DND-41 (cell line): Measurements from ENCODE around the gene STX17.

Source experiments
- ATAC-seq: fragments of 200-7000 bp; cut with Tn5 transposase; 3 replicates; pipeline ENCODE4 v1.9.1; 2021; ENCODE audit warnings: low read depth; ENCODE audit not compliant: insufficient read depth
- DNase-seq: peaks from one replicate; pipeline ENCODE4 v3.0.0-alpha.2; 2020
- H2AFZ ChIP-seq: 2 replicates; pipeline ENCODE4 v1.6.0; 2012; ENCODE audit warnings: low read depth, low read length
- H3K27ac ChIP-seq: 2 replicates; pipeline ENCODE4 v1.5.1; 2012; ENCODE audit warnings: low read length, inconsistent platforms
- H3K27me3 ChIP-seq: fragments of 200-600 bp; sonication (generic); 2 replicates; pipeline ENCODE4 v1.6.0; 2012; ENCODE audit warnings: low read length, mild to moderate bottlenecking, inconsistent platforms; ENCODE audit not compliant: insufficient read depth, poor library complexity
- H3K36me3 ChIP-seq: 2 replicates; pipeline ENCODE4 v1.5.1; 2012; ENCODE audit warnings: low read length, inconsistent platforms; ENCODE audit not compliant: insufficient read depth
- H3K4me1 ChIP-seq: 2 replicates; pipeline ENCODE4 v1.5.1; 2012; ENCODE audit warnings: mild to moderate bottlenecking, low read length; ENCODE audit not compliant: insufficient read depth
- H3K4me2 ChIP-seq: 2 replicates; pipeline ENCODE4 v1.6.0; 2012; ENCODE audit warnings: mild to moderate bottlenecking, moderate library complexity, low read length, inconsistent platforms; ENCODE audit not compliant: insufficient read depth
- H3K4me3 ChIP-seq, 2 experiments: fragments of 200-600 bp in 1 of 2; shearing (Covaris generic) in 1 of 2; 2 replicates each; pipeline ENCODE4 v1.5.1; 2012 to 2016; ENCODE audit warnings: inconsistent platforms in 2 of 2, low read length in 2 of 2, mild to moderate bottlenecking in 2 of 2, low read depth in 1 of 2, moderate library complexity in 1 of 2
- H3K79me2 ChIP-seq: 2 replicates; pipeline ENCODE4 v1.6.0; 2012; ENCODE audit warnings: low read length, inconsistent platforms; ENCODE audit not compliant: insufficient read depth
- H3K9ac ChIP-seq: 2 replicates; pipeline ENCODE4 v1.6.0; 2012; ENCODE audit warnings: low read depth, mild to moderate bottlenecking, inconsistent platforms, low read length, moderate library complexity
- H3K9me3 ChIP-seq: 2 replicates; pipeline ENCODE4 v1.5.1; 2012; ENCODE audit warnings: low read length, moderate library complexity, mild to moderate bottlenecking, inconsistent platforms; ENCODE audit not compliant: insufficient read depth, severe bottlenecking
- H4K20me1 ChIP-seq: 2 replicates; pipeline ENCODE4 v1.6.0; 2012; ENCODE audit warnings: low read length; ENCODE audit not compliant: insufficient read depth
- CTCF ChIP-seq: IDR thresholded peaks from 2 replicates; pipeline ENCODE4 v1.5.1; 2012; ENCODE audit warnings: borderline replicate concordance, low read length, moderate library complexity, mild to moderate bottlenecking; ENCODE audit not compliant: poor library complexity, severe bottlenecking; ENCODE audit errors: extremely low read depth
- EZH2 ChIP-seq: IDR thresholded peaks from 3 replicates; pipeline ENCODE4 v1.6.1; 2012; ENCODE audit warnings: borderline replicate concordance, low read depth, mild to moderate bottlenecking, moderate library complexity, low read length, inconsistent platforms; ENCODE audit not compliant: severe bottlenecking

Gene STX17

DNA sequence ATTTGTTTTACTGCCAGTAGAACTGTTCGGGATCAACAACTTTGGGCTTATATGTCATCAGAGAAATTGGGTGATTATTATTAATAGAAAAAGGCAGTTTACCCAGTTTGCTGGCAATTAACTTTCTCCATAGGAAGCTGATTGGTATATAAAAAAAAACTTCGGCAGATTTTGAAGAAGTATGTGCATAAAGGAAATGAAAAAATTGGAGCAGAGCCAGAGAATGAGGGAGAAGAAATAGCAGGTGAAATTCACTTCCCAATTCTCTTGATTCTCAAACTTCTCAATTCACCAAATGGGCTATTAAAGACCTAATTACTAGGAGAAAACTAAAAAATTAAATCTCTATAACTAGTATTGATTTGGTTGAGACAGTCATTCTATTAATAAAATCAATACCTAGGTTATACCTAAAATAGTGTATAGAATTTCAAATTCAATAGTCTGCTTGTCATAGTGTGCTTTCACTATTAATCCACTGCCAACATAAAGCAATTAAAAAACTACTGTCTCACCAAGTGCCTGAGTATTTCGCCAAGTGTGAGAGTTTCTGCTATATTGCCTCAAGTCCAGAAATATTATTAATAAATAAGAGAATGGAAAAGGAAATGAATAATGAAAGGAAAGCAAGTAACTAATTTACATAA lies 47.5 kb downstream of the STX17 start:
- Histone ChIP-seq H3K4me1 (no peaks in the 10 kb centered on the region), H3K9me3 (no peaks in the 10 kb centered on the region), H4K20me1 (no peaks in the 10 kb centered on the region), H2AFZ (no peak overlapping the region), H3K36me3 (peaks cover 8% of the 10 kb centered on the region), H3K4me3 (no peak overlapping the region), H3K27ac (no peak overlapping the region), H3K27me3 (no peaks in the 10 kb centered on the region), H3K79me2 (no peaks in the 10 kb centered on the region), H3K9ac (no peak overlapping the region), H3K4me2 (no peak overlapping the region)
- DNase-seq (no peak), ATAC-seq (no peak)
- TF ChIP-seq CTCF (no peak), EZH2 (no peak)

- Histone ChIP-seq H3K9ac (no peak overlapping the region), H3K36me3 (peaks cover 8% of the 10 kb centered on the region), H3K79me2 (no peaks in the 10 kb centered on the region), H4K20me1 (no peaks in the 10 kb centered on the region), H2AFZ (no peak overlapping the region), H3K4me1 (no peaks in the 10 kb centered on the region), H3K27me3 (no peaks in the 10 kb centered on the region), H3K4me3 (no peak overlapping the region), H3K27ac (no peak overlapping the region), H3K9me3 (no peaks in the 10 kb centered on the region), H3K4me2 (no peak overlapping the region)
- ATAC-seq: no peak
- no peak for DNase-seq
- TF ChIP-seq CTCF (no peak), EZH2 (no peak)
Measured at GRCh38 chr9:99954819-99955218, 48.4 kb downstream of the STX17 start.

DNA sequence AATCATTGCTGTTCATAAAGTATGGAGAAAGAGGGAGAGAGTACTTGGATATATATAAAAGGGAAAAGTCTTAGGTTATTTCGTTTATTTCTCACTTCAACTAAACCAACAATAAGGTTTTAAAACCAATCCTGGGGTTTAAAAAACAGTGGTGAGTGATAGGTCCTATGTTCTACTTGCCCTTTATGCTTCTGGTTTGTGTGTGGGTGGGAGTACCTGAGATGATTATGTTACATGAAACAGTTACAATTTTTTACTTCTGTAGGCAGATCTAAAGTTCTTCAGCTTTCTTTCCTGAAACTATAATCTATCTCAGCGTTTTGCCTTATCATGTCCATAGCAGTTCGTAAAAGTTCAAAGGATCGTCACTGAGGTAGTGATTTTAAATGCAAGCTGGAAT lies 49.2 kb downstream of the STX17 start:
- no peak overlapping the region for H3K4me3 ChIP-seq
- ATAC-seq: no peak
- H2AFZ ChIP-seq: no peak overlapping the region
- no peak for DNase-seq
- no peak overlapping the region for H3K27ac ChIP-seq
- TF ChIP-seq CTCF (no peak), EZH2 (no peak)
- H3K27me3 ChIP-seq: no peaks in the 10 kb centered on the region
- H3K36me3 ChIP-seq: peaks cover 8% of the 10 kb centered on the region
- no peak overlapping the region for H3K4me2 ChIP-seq
- no peaks in the 10 kb centered on the region for H3K79me2 ChIP-seq
- no peak overlapping the region for H3K9ac ChIP-seq
- H4K20me1 ChIP-seq: no peaks in the 10 kb centered on the region
- no peaks in the 10 kb centered on the region for H3K4me1 ChIP-seq
- H3K9me3 ChIP-seq: no peaks in the 10 kb centered on the region

DNA sequence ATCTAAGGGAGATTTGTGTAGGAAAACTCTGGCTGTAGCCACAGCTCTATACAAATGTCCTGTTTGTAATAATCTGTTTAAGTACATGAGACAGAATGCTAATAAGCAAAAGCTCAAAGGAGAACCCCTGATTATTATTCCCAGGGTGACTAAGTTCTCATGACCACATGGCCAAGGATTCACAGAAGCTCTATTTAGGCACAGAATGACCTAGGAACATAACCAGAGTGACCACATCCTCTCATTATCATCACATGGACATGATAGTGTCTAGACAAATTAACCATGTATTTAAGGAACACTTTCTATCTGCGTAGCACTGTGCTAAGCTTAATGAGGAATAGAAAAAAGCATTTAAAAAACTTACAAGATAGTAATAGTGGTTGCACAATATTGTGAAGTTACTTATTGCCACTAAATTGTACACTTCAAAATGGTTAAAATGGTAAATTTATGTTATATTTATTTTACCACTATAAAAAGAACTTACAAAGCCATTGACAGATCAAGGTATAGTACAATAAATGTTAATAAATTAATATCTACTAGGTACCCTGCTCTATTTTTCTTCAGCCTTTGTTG lies 56.3 kb downstream of the STX17 start:
- no peak for TF ChIP-seq EZH2
- TF ChIP-seq CTCF: no peak
- H3K9me3 ChIP-seq: no peaks in the 10 kb centered on the region
- H3K9ac ChIP-seq: no peak overlapping the region
- no peak overlapping the region for H3K4me3 ChIP-seq
- H3K27me3 ChIP-seq: no peaks in the 10 kb centered on the region
- DNase-seq: no peak
- no peaks in the 10 kb centered on the region for H3K4me1 ChIP-seq
- H4K20me1 ChIP-seq: no peaks in the 10 kb centered on the region
- peaks cover 8% of the 10 kb centered on the region; the same call in 1 of the 2 replicates for H3K36me3 ChIP-seq
- no peak overlapping the region for H3K4me2 ChIP-seq
- ATAC-seq: no peak
- no peak overlapping the region for H3K27ac ChIP-seq
- H3K79me2 ChIP-seq: no peaks in the 10 kb centered on the region
- H2AFZ ChIP-seq: no peak overlapping the region
